ENCODE results near the gene DDX5.
"Not testable (repeated sequence)": the region's sequence is repeated elsewhere in the genome, so short reads cannot be mapped to it uniquely, and the experiment has no call there.

Gene DDX5

GRCh38 chr17:64492481-64493109, 13.5 kb downstream of the DDX5 start:
- DNase-seq: no peak

GRCh38 chr17:64491994-64492393, 14.1 kb downstream of the DDX5 start:
- no peak for DNase-seq

- DNase-seq: no peak
These were observed 14.8 kb downstream of the DDX5 start for GRCh38 chr17:64491034-64491860.

GRCh38 chr17:64488301-64488700, 17.8 kb downstream of the DDX5 start:
- no peak for DNase-seq

GRCh38 chr17:64484380-64484779, 21.7 kb downstream of the DDX5 start:
- no peak for DNase-seq

GRCh38 chr17:64480951-64481350, 25.1 kb downstream of the DDX5 start:
- no peak for DNase-seq

GRCh38 chr17:64477849-64478248, 28.2 kb downstream of the DDX5 start:
- no peak for DNase-seq

- no peak for DNase-seq
These were observed 33.5 kb downstream of the DDX5 start for GRCh38 chr17:64472564-64472963.

- DNase-seq: no peak
These were observed 34.6 kb downstream of the DDX5 start for GRCh38 chr17:64471440-64471839.

- no peak for DNase-seq
These were observed 35.5 kb downstream of the DDX5 start for GRCh38 chr17:64470625-64471024.

- not testable (repeated sequence) for DNase-seq
These were observed 39.3 kb downstream of the DDX5 start for GRCh38 chr17:64466834-64467233.

GRCh38 chr17:64466019-64466735, 39.9 kb downstream of the DDX5 start:
- no peak for DNase-seq

- no peak for DNase-seq
These were observed 44.3 kb downstream of the DDX5 start for GRCh38 chr17:64461788-64462187.

GRCh38 chr17:64460955-64461354, 45.1 kb downstream of the DDX5 start:
- DNase-seq: no peak

GRCh38 chr17:64459818-64460217, 46.3 kb downstream of the DDX5 start:
- not testable (repeated sequence) for DNase-seq

GRCh38 chr17:64459284-64459747, 46.8 kb downstream of the DDX5 start:
- DNase-seq: no peak

- DNase-seq: no peak
These were observed 47.3 kb downstream of the DDX5 start for GRCh38 chr17:64458756-64459155.

GRCh38 chr17:64457156-64457555, 48.9 kb downstream of the DDX5 start:
- DNase-seq: no peak

GRCh38 chr17:64455993-64456885, 49.9 kb downstream of the DDX5 start:
- DNase-seq: no peak

GRCh38 chr17:64449545-64449944, 56.5 kb downstream of the DDX5 start:
- DNase-seq: no peak

Measured in hypothalamus (tissue), 51 donors.